Epithelial cell of prostate (primary cell): ENCODE data around the gene MSL3.

Experiments used
- DNase-seq: peaks from one replicate; pipeline ENCODE4 v3.0.0-alpha.2; 2011; ENCODE audit warnings: low read depth, low spot score
- H3K27ac ChIP-seq: fragments of 450-650 bp; 2 replicates; pipeline ENCODE4 v1.5.1; 2017; ENCODE audit warnings: mild to moderate bottlenecking

The MSL3 gene

GRCh38 chrX:11813341-11813740, 55.3 kb downstream of the MSL3 start:
- H3K27ac ChIP-seq, result no peak overlapping the region
- no peak for DNase-seq
